Measurements from ENCODE around the gene YIPF5.

YIPF5 gene

DNA sequence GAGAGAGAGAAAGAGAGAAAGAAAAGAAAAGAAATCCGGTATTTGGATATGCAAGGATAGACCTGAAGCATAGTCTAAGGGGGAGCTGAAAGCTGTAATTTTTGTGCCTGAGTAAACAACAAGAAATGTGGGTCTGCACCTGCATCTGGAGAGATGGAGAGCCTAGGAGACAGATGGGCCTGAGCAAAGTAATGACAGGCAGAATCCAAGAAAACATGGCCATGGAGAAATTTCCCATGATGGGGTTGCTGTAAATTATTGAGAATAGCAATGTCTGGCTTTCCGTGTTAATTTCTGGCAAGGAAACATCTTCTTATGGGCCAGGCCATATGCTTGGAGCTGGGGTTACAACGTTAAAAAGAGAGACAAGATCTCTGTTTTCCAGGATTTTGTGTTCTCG is 40.2 kb downstream of the YIPF5 start:
- H3K27ac ChIP-seq (ENCODE audit: low read length), result no peak overlapping the region
- no peak overlapping the region for H2AFZ ChIP-seq (ENCODE audit: low read length)
- H3K4me3 ChIP-seq (ENCODE audit: low read length), result no peak overlapping the region
- no peak overlapping the region for H3K4me2 ChIP-seq (ENCODE audit: low read depth, low read length)
- H3K79me2 ChIP-seq (ENCODE audit: low read length), result no peaks in the 10 kb centered on the region
- no peaks in the 10 kb centered on the region for H3K4me1 ChIP-seq (ENCODE audit: low read length)
- no peaks in the 10 kb centered on the region for H3K9me2 ChIP-seq (replicated peaks; ENCODE audit: insufficient read depth, low read length)
- no peaks in the 10 kb centered on the region for H3K27me3 ChIP-seq (replicated peaks; ENCODE audit: insufficient read depth, low read length)
- no peaks in the 10 kb centered on the region for H4K20me1 ChIP-seq (ENCODE audit: insufficient read depth, low read length)
- H3K36me3 ChIP-seq (replicated peaks; ENCODE audit: insufficient read depth, low read length), result no peaks in the 10 kb centered on the region
- H3K9me3 ChIP-seq (replicated peaks; ENCODE audit: insufficient read depth, low read length), result no peaks in the 10 kb centered on the region
- no peaks in the 10 kb centered on the region for H3F3A ChIP-seq (ENCODE audit: insufficient read depth, low read length)
- H3K9ac ChIP-seq (ENCODE audit: low read length), result no peak overlapping the region
- TF ChIP-seq EZH2 (optimal IDR thresholded peaks at IDR 0.05; ENCODE audit: low read depth, low read length) (no peak), EZH2phosphoT487 (IDR thresholded peaks at IDR 0.05; ENCODE audit: low read length) (no peak)
- TF ChIP-seq, protein P1, sequence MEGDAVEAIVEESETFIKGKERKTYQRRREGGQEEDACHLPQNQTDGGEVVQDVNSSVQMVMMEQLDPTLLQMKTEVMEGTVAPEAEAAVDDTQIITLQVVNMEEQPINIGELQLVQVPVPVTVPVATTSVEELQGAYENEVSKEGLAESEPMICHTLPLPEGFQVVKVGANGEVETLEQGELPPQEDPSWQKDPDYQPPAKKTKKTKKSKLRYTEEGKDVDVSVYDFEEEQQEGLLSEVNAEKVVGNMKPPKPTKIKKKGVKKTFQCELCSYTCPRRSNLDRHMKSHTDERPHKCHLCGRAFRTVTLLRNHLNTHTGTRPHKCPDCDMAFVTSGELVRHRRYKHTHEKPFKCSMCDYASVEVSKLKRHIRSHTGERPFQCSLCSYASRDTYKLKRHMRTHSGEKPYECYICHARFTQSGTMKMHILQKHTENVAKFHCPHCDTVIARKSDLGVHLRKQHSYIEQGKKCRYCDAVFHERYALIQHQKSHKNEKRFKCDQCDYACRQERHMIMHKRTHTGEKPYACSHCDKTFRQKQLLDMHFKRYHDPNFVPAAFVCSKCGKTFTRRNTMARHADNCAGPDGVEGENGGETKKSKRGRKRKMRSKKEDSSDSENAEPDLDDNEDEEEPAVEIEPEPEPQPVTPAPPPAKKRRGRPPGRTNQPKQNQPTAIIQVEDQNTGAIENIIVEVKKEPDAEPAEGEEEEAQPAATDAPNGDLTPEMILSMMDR (IDR thresholded peaks at IDR 0.05; ENCODE audit: low read length), result no peak
- no peak for DNase-seq

DNA sequence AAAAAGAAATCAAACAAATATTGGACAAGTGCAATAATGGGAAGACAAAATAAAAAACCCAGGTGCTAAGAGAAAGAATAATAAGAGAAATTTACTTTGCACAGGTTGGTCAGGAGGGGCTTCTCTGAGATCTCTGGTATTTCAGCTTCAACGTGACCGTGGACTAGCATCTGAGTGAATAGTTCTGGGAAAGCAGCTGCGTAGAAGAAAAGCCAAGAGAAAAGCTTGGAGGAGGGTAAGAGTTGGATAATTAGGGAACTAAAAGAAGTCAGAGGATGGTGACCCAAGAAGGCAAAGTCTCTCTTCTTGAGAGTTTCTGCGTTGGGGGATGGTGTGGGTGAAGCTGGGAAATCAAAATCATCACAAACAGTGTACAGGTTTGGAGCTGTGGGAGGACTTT is 41.6 kb downstream of the YIPF5 start:
- no peak overlapping the region for H2AFZ ChIP-seq (ENCODE audit: low read length)

DNA sequence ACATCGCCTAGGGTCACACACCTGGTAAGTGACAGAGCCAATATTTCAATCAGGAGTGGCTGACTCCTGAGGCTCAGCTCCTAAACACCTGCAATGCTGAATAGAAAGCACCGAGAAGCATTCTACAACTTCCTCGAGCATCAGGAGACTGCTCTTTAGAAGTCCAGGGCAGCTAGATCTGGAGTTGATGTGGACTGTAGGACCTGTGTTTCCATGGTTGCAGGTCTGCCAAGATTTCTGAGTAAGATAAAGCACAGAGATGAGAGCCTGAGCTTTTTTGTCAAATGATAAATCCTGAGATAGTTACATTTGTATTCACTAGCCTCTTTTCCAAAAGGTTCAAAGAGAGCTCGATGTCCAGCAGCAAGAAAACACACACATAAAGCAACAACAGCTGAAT is 43.8 kb downstream of the YIPF5 start:
- H3K9me3 ChIP-seq (replicated peaks; ENCODE audit: insufficient read depth, low read length), result no peaks in the 10 kb centered on the region
- no peaks in the 10 kb centered on the region for H4K20me1 ChIP-seq (ENCODE audit: insufficient read depth, low read length)
- no peaks in the 10 kb centered on the region for H3F3A ChIP-seq (ENCODE audit: insufficient read depth, low read length)
- H3K36me3 ChIP-seq (replicated peaks; ENCODE audit: insufficient read depth, low read length), result no peaks in the 10 kb centered on the region
- no peak overlapping the region for H2AFZ ChIP-seq (ENCODE audit: low read length)
- no peaks in the 10 kb centered on the region for H3K4me1 ChIP-seq (ENCODE audit: low read length)
- H3K27ac ChIP-seq (ENCODE audit: low read length), result no peak overlapping the region
- H3K9me2 ChIP-seq (replicated peaks; ENCODE audit: insufficient read depth, low read length), result no peaks in the 10 kb centered on the region
- no peak overlapping the region for H3K4me2 ChIP-seq (ENCODE audit: low read depth, low read length)
- H3K4me3 ChIP-seq (ENCODE audit: low read length), result no peak overlapping the region
- TF ChIP-seq, protein P1 (IDR thresholded peaks at IDR 0.05; ENCODE audit: low read length), result no peak
- TF ChIP-seq EZH2 (optimal IDR thresholded peaks at IDR 0.05; ENCODE audit: low read depth, low read length), result no peak
- TF ChIP-seq EZH2phosphoT487 (IDR thresholded peaks at IDR 0.05; ENCODE audit: low read length), result no peak
- no peaks in the 10 kb centered on the region for H3K79me2 ChIP-seq (ENCODE audit: low read length)
- no peaks in the 10 kb centered on the region for H3K27me3 ChIP-seq (replicated peaks; ENCODE audit: insufficient read depth, low read length)
- H3K9ac ChIP-seq (ENCODE audit: low read length), result no peak overlapping the region
- no peak for DNase-seq

More for the DNA sequence above, 41.6 kb downstream of the YIPF5 start:
- Histone ChIP-seq H3K9me2 (replicated peaks; ENCODE audit: insufficient read depth, low read length) (no peaks in the 10 kb centered on the region), H4K20me1 (ENCODE audit: insufficient read depth, low read length) (no peaks in the 10 kb centered on the region), H3K4me2 (ENCODE audit: low read depth, low read length) (no peak overlapping the region), H3K4me3 (ENCODE audit: low read length) (no peak overlapping the region), H3K79me2 (ENCODE audit: low read length) (no peaks in the 10 kb centered on the region), H3K27me3 (replicated peaks; ENCODE audit: insufficient read depth, low read length) (no peaks in the 10 kb centered on the region), H3K27ac (ENCODE audit: low read length) (no peak overlapping the region), H3K9ac (ENCODE audit: low read length) (no peak overlapping the region), H3K4me1 (ENCODE audit: low read length) (no peaks in the 10 kb centered on the region), H3K9me3 (replicated peaks; ENCODE audit: insufficient read depth, low read length) (no peaks in the 10 kb centered on the region), H3F3A (ENCODE audit: insufficient read depth, low read length) (no peaks in the 10 kb centered on the region), H3K36me3 (replicated peaks; ENCODE audit: insufficient read depth, low read length) (no peaks in the 10 kb centered on the region)
- DNase-seq, result no peak
- TF ChIP-seq, protein P1 (IDR thresholded peaks at IDR 0.05; ENCODE audit: low read length), result no peak
- TF ChIP-seq EZH2phosphoT487 (IDR thresholded peaks at IDR 0.05; ENCODE audit: low read length) (no peak), EZH2 (optimal IDR thresholded peaks at IDR 0.05; ENCODE audit: low read depth, low read length) (no peak)
